GM12874 (cell line): ENCODE data around the gene BEST2.
A peak's percentile ranks its signal among the peaks of the same experiment; 100 is the strongest.

Experiments
- CTCF ChIP-seq: IDR thresholded peaks from 2 replicates; pipeline ENCODE4 v1.5.1; 2011; ENCODE audit warnings: low read depth, mild to moderate bottlenecking, control low read depth, low read length, moderate library complexity; ENCODE audit not compliant: insufficient read depth

Gene BEST2

GRCh38 chr19:12767666-12768065 is 16.1 kb downstream of the BEST2 start:
- no peak for TF ChIP-seq CTCF

GRCh38 chr19:12769689-12770088 is 18.1 kb downstream of the BEST2 start:
- no peak for TF ChIP-seq CTCF

- TF ChIP-seq CTCF: no peak
These were observed 19.3 kb downstream of the BEST2 start for GRCh38 chr19:12770922-12771321.

- TF ChIP-seq CTCF: no peak
These were observed 20.7 kb downstream of the BEST2 start for GRCh38 chr19:12772323-12772722.

- 0 out of 2 replicates have a peak, but pooled peaks have one; percentile 7 for TF ChIP-seq CTCF
These were observed 22.0 kb downstream of the BEST2 start for GRCh38 chr19:12773571-12773970.

GRCh38 chr19:12774588-12775555 is 23.3 kb downstream of the BEST2 start, which contains the start of gene HOOK2:
Gene HOOK2, minus strand, starts transcription at chr19:12775552. Its CDS starts 103 bp downstream, at chr19:12775449.
- no peak for TF ChIP-seq CTCF

GRCh38 chr19:12777217-12778016 is 25.8 kb downstream of the BEST2 start:
- peak; percentile 96 for TF ChIP-seq CTCF
